ENCODE results near the gene KLF7. TPM values are rescaled to one million over a fixed set of nuclear protein-coding genes. Genes with fewer than 3 reads are reported as not detected.

The KLF7 gene
- total RNA-seq, 1 donor from 2014 or later = 13.6 TPM

- Histone ChIP-seq H3K4me1 (ENCODE audit: control insufficient read depth in 3 of 3, insufficient read depth in 3 of 3, low read length in 3 of 3) (peaks cover 0 to 5% (median 0%) of the 10 kb centered on the region in 3 donors), H3K9me3 (ENCODE audit: control insufficient read depth in 3 of 3, low read length in 3 of 3) (no peaks in the 10 kb centered on the region), H3K9ac (ENCODE audit: low read depth in 1 of 3, low read length in 3 of 3) (no peak overlapping the region), H3K36me3 (ENCODE audit: control insufficient read depth in 3 of 3, insufficient read depth in 3 of 3, low read length in 3 of 3) (no peaks in the 10 kb centered on the region), H3K27me3 (ENCODE audit: control insufficient read depth in 3 of 3, insufficient read depth in 3 of 3, low read length in 3 of 3) (no peaks in the 10 kb centered on the region), H3K27ac (ENCODE audit: low read depth, low read length) (no peak overlapping the region), H3K4me3 (ENCODE audit: low read length in 3 of 3) (no peak overlapping the region)
These were observed 49.9 kb downstream of the KLF7 start for GRCh38 chr2:207115715-207116364.

- no peaks in the 10 kb centered on the region for H3K9me3 ChIP-seq (ENCODE audit: control insufficient read depth in 3 of 3, low read length in 3 of 3)
- H3K27me3 ChIP-seq (ENCODE audit: control insufficient read depth in 3 of 3, insufficient read depth in 3 of 3, low read length in 3 of 3) = no peaks in the 10 kb centered on the region
- no peak overlapping the region for H3K9ac ChIP-seq (ENCODE audit: low read depth in 1 of 3, low read length in 3 of 3)
- no peak overlapping the region for H3K4me3 ChIP-seq (ENCODE audit: low read length in 3 of 3)
- H3K4me1 ChIP-seq (ENCODE audit: control insufficient read depth in 3 of 3, insufficient read depth in 3 of 3, low read length in 3 of 3) = peaks cover 0 to 5% (median 0%) of the 10 kb centered on the region in 3 donors
- H3K27ac ChIP-seq (ENCODE audit: low read depth, low read length) = no peak overlapping the region
- H3K36me3 ChIP-seq (ENCODE audit: control insufficient read depth in 3 of 3, insufficient read depth in 3 of 3, low read length in 3 of 3) = no peaks in the 10 kb centered on the region
These were observed 52.3 kb downstream of the KLF7 start for GRCh38 chr2:207113414-207113813.

- Histone ChIP-seq H3K9ac (ENCODE audit: low read depth in 1 of 3, low read length in 3 of 3) (no peak overlapping the region), H3K27ac (ENCODE audit: low read depth, low read length) (no peak overlapping the region), H3K4me1 (ENCODE audit: control insufficient read depth in 3 of 3, insufficient read depth in 3 of 3, low read length in 3 of 3) (peaks cover 0 to 5% (median 0%) of the 10 kb centered on the region in 3 donors), H3K36me3 (ENCODE audit: control insufficient read depth in 3 of 3, insufficient read depth in 3 of 3, low read length in 3 of 3) (no peaks in the 10 kb centered on the region), H3K27me3 (ENCODE audit: control insufficient read depth in 3 of 3, insufficient read depth in 3 of 3, low read length in 3 of 3) (no peaks in the 10 kb centered on the region), H3K4me3 (ENCODE audit: low read length in 3 of 3) (no peak overlapping the region), H3K9me3 (ENCODE audit: control insufficient read depth in 3 of 3, low read length in 3 of 3) (no peaks in the 10 kb centered on the region)
These were observed 53.0 kb downstream of the KLF7 start for GRCh38 chr2:207112785-207113184.

- H3K36me3 ChIP-seq (ENCODE audit: control insufficient read depth in 3 of 3, insufficient read depth in 3 of 3, low read length in 3 of 3) = no peaks in the 10 kb centered on the region
- H3K27ac ChIP-seq (ENCODE audit: low read depth, low read length) = no peak overlapping the region
- H3K4me3 ChIP-seq (ENCODE audit: low read length in 3 of 3) = no peak overlapping the region
These were observed 53.4 kb downstream of the KLF7 start for GRCh38 chr2:207112383-207112782.

GRCh38 chr2:207111757-207112156, 54.0 kb downstream of the KLF7 start:
- H3K4me1 ChIP-seq (ENCODE audit: control insufficient read depth in 3 of 3, insufficient read depth in 3 of 3, low read length in 3 of 3) = peaks cover 0 to 5% (median 0%) of the 10 kb centered on the region in 3 donors

More at GRCh38 chr2:207112383-207112782, 53.4 kb downstream of the KLF7 start:
- Histone ChIP-seq H3K9me3 (ENCODE audit: control insufficient read depth in 3 of 3, low read length in 3 of 3) (no peaks in the 10 kb centered on the region), H3K27me3 (ENCODE audit: control insufficient read depth in 3 of 3, insufficient read depth in 3 of 3, low read length in 3 of 3) (no peaks in the 10 kb centered on the region), H3K4me1 (ENCODE audit: control insufficient read depth in 3 of 3, insufficient read depth in 3 of 3, low read length in 3 of 3) (peaks cover 0 to 5% (median 0%) of the 10 kb centered on the region in 3 donors), H3K9ac (ENCODE audit: low read depth in 1 of 3, low read length in 3 of 3) (no peak overlapping the region)

GRCh38 chr2:207110715-207111114, 55.0 kb downstream of the KLF7 start:
- Histone ChIP-seq H3K27ac (ENCODE audit: low read depth, low read length) (no peak overlapping the region), H3K4me1 (ENCODE audit: control insufficient read depth in 3 of 3, insufficient read depth in 3 of 3, low read length in 3 of 3) (peaks cover 0 to 3% (median 0%) of the 10 kb centered on the region in 3 donors), H3K27me3 (ENCODE audit: control insufficient read depth in 3 of 3, insufficient read depth in 3 of 3, low read length in 3 of 3) (no peaks in the 10 kb centered on the region), H3K36me3 (ENCODE audit: control insufficient read depth in 3 of 3, insufficient read depth in 3 of 3, low read length in 3 of 3) (peaks cover 0 to 3% (median 0%) of the 10 kb centered on the region in 3 donors), H3K9me3 (ENCODE audit: control insufficient read depth in 3 of 3, low read length in 3 of 3) (no peaks in the 10 kb centered on the region), H3K4me3 (ENCODE audit: low read length in 3 of 3) (no peak overlapping the region), H3K9ac (ENCODE audit: low read depth in 1 of 3, low read length in 3 of 3) (no peak overlapping the region)

More at GRCh38 chr2:207111757-207112156, 54.0 kb downstream of the KLF7 start:
- Histone ChIP-seq H3K27me3 (ENCODE audit: control insufficient read depth in 3 of 3, insufficient read depth in 3 of 3, low read length in 3 of 3) (no peaks in the 10 kb centered on the region), H3K36me3 (ENCODE audit: control insufficient read depth in 3 of 3, insufficient read depth in 3 of 3, low read length in 3 of 3) (no peaks in the 10 kb centered on the region), H3K27ac (ENCODE audit: low read depth, low read length) (no peak overlapping the region), H3K4me3 (ENCODE audit: low read length in 3 of 3) (no peak overlapping the region), H3K9ac (ENCODE audit: low read depth in 1 of 3, low read length in 3 of 3) (no peak overlapping the region), H3K9me3 (ENCODE audit: control insufficient read depth in 3 of 3, low read length in 3 of 3) (no peaks in the 10 kb centered on the region)

GRCh38 chr2:207110310-207110709, 55.4 kb downstream of the KLF7 start:
- no peaks in the 10 kb centered on the region for H3K4me1 ChIP-seq (ENCODE audit: control insufficient read depth in 3 of 3, insufficient read depth in 3 of 3, low read length in 3 of 3)

GRCh38 chr2:207109768-207110167, 56.0 kb downstream of the KLF7 start:
- H3K4me3 ChIP-seq (ENCODE audit: low read length in 3 of 3) = no peak overlapping the region
- H3K9ac ChIP-seq (ENCODE audit: low read depth in 1 of 3, low read length in 3 of 3) = no peak overlapping the region
- no peaks in the 10 kb centered on the region for H3K9me3 ChIP-seq (ENCODE audit: control insufficient read depth in 3 of 3, low read length in 3 of 3)
- H3K27me3 ChIP-seq (ENCODE audit: control insufficient read depth in 3 of 3, insufficient read depth in 3 of 3, low read length in 3 of 3) = no peaks in the 10 kb centered on the region
- H3K36me3 ChIP-seq (ENCODE audit: control insufficient read depth in 3 of 3, insufficient read depth in 3 of 3, low read length in 3 of 3) = peaks cover 0 to 7% (median 0%) of the 10 kb centered on the region in 3 donors
- H3K4me1 ChIP-seq (ENCODE audit: control insufficient read depth in 3 of 3, insufficient read depth in 3 of 3, low read length in 3 of 3) = no peaks in the 10 kb centered on the region
- no peak overlapping the region for H3K27ac ChIP-seq (ENCODE audit: low read depth, low read length)

More at GRCh38 chr2:207110310-207110709, 55.4 kb downstream of the KLF7 start:
- Histone ChIP-seq H3K4me3 (ENCODE audit: low read length in 3 of 3) (no peak overlapping the region), H3K27ac (ENCODE audit: low read depth, low read length) (no peak overlapping the region), H3K36me3 (ENCODE audit: control insufficient read depth in 3 of 3, insufficient read depth in 3 of 3, low read length in 3 of 3) (peaks cover 0 to 4% (median 0%) of the 10 kb centered on the region in 3 donors), H3K9me3 (ENCODE audit: control insufficient read depth in 3 of 3, low read length in 3 of 3) (no peaks in the 10 kb centered on the region), H3K27me3 (ENCODE audit: control insufficient read depth in 3 of 3, insufficient read depth in 3 of 3, low read length in 3 of 3) (no peaks in the 10 kb centered on the region), H3K9ac (ENCODE audit: low read depth in 1 of 3, low read length in 3 of 3) (no peak overlapping the region)

GRCh38 chr2:207108440-207108839, 57.3 kb downstream of the KLF7 start:
- Histone ChIP-seq H3K36me3 (ENCODE audit: control insufficient read depth in 3 of 3, insufficient read depth in 3 of 3, low read length in 3 of 3) (peaks cover 0 to 7% (median 0%) of the 10 kb centered on the region in 3 donors), H3K4me1 (ENCODE audit: control insufficient read depth in 3 of 3, insufficient read depth in 3 of 3, low read length in 3 of 3) (no peaks in the 10 kb centered on the region), H3K9me3 (ENCODE audit: control insufficient read depth in 3 of 3, low read length in 3 of 3) (no peaks in the 10 kb centered on the region), H3K27me3 (ENCODE audit: control insufficient read depth in 3 of 3, insufficient read depth in 3 of 3, low read length in 3 of 3) (no peaks in the 10 kb centered on the region), H3K27ac (ENCODE audit: low read depth, low read length) (no peak overlapping the region), H3K4me3 (ENCODE audit: low read length in 3 of 3) (no peak overlapping the region), H3K9ac (ENCODE audit: low read depth in 1 of 3, low read length in 3 of 3) (no peak overlapping the region)

GRCh38 chr2:207107551-207107950, 58.2 kb downstream of the KLF7 start:
- no peaks in the 10 kb centered on the region for H3K27me3 ChIP-seq (ENCODE audit: control insufficient read depth in 3 of 3, insufficient read depth in 3 of 3, low read length in 3 of 3)
- no peak overlapping the region for H3K9ac ChIP-seq (ENCODE audit: low read depth in 1 of 3, low read length in 3 of 3)
- H3K36me3 ChIP-seq (ENCODE audit: control insufficient read depth in 3 of 3, insufficient read depth in 3 of 3, low read length in 3 of 3) = peaks cover 0 to 7% (median 0%) of the 10 kb centered on the region in 3 donors
- H3K4me1 ChIP-seq (ENCODE audit: control insufficient read depth in 3 of 3, insufficient read depth in 3 of 3, low read length in 3 of 3) = no peaks in the 10 kb centered on the region
- no peaks in the 10 kb centered on the region for H3K9me3 ChIP-seq (ENCODE audit: control insufficient read depth in 3 of 3, low read length in 3 of 3)
- H3K27ac ChIP-seq (ENCODE audit: low read depth, low read length) = no peak overlapping the region
- no peak overlapping the region for H3K4me3 ChIP-seq (ENCODE audit: low read length in 3 of 3)
